ENCODE data around the gene GRIK4. TPM values are rescaled to one million over a fixed set of nuclear protein-coding genes. Genes with fewer than 3 reads are reported as not detected.

Gene GRIK4
- total RNA-seq, 1 experiment from 2014 or later = not detected

GRCh38 chr11:120938260-120938659 is 426.7 kb downstream of the GRIK4 start:
- Histone ChIP-seq H3K4me3 (ENCODE audit: low read length) (no peak overlapping the region), H3K4me1 (ENCODE audit: insufficient read depth, low read length) (no peaks in the 10 kb centered on the region), H3K27me3 (ENCODE audit: low read length) (peaks cover 75% of the 10 kb centered on the region), H4K20me1 (ENCODE audit: low read length) (no peaks in the 10 kb centered on the region), H3K9ac (ENCODE audit: low read length) (no peak overlapping the region), H3K79me2 (ENCODE audit: low read length) (no peaks in the 10 kb centered on the region), H3K9me2 (replicated peaks; ENCODE audit: low read length) (no peaks in the 10 kb centered on the region), H3F3A (ENCODE audit: low read length, unreplicated experiment) (no peaks in the 10 kb centered on the region), H3K36me3 (ENCODE audit: low read depth, low read length) (no peaks in the 10 kb centered on the region), H2AFZ (ENCODE audit: low read length) (no peak overlapping the region), H3K9me3 (ENCODE audit: low read length) (no peaks in the 10 kb centered on the region), H3K27ac (ENCODE audit: low read length) (no peak overlapping the region), H3K4me2 (ENCODE audit: low read length) (no peak overlapping the region)
- BruUV-seq (replicated peaks) = no TSS peak
- ChIA-PET CTCF (no interaction called here), POLR2A (ENCODE audit: unreplicated experiment) (no interaction called here)
- DNase-seq (no peak), ATAC-seq (no peak)
- TF ChIP-seq EZH2 (IDR thresholded peaks at IDR 0.05; ENCODE audit: low read length, unreplicated experiment) (no peak), CTCF (conservative IDR thresholded peaks at IDR 0.05; ENCODE audit: low read depth, low read length) (no peak), EZH2phosphoT487 (IDR thresholded peaks at IDR 0.05; ENCODE audit: borderline replicate concordance, low read length) (no peak)
- intact Hi-C loops (cut with micrococcal nuclease) = no loop called here

- no peak for TF ChIP-seq EZH2 (IDR thresholded peaks at IDR 0.05; ENCODE audit: low read length, unreplicated experiment)
- no peak for TF ChIP-seq EZH2phosphoT487 (IDR thresholded peaks at IDR 0.05; ENCODE audit: borderline replicate concordance, low read length)
- TF ChIP-seq CTCF (conservative IDR thresholded peaks at IDR 0.05; ENCODE audit: low read depth, low read length) = no peak
- no peak overlapping the region for H3K4me2 ChIP-seq (ENCODE audit: low read length)
- H3K9me3 ChIP-seq (ENCODE audit: low read length) = peaks cover 11% of the 10 kb centered on the region
- ATAC-seq (no peak), DNase-seq (no peak)
- H3K9ac ChIP-seq (ENCODE audit: low read length) = no peak overlapping the region
- H3K9me2 ChIP-seq (replicated peaks; ENCODE audit: low read length) = no peaks in the 10 kb centered on the region
- CTCF ChIA-PET = no interaction called here
- H3K4me1 ChIP-seq (ENCODE audit: insufficient read depth, low read length) = no peaks in the 10 kb centered on the region
- no peak overlapping the region for H3K27ac ChIP-seq (ENCODE audit: low read length)
- no peak overlapping the region for H2AFZ ChIP-seq (ENCODE audit: low read length)
- H3K4me3 ChIP-seq (ENCODE audit: low read length) = no peak overlapping the region
- H3K79me2 ChIP-seq (ENCODE audit: low read length) = no peaks in the 10 kb centered on the region
- no peaks in the 10 kb centered on the region for H3K36me3 ChIP-seq (ENCODE audit: low read depth, low read length)
- intact Hi-C loops (cut with micrococcal nuclease) = no loop called here
- H3F3A ChIP-seq (ENCODE audit: low read length, unreplicated experiment) = no peaks in the 10 kb centered on the region
- no peaks in the 10 kb centered on the region for H4K20me1 ChIP-seq (ENCODE audit: low read length)
- H3K27me3 ChIP-seq (ENCODE audit: low read length) = peaks cover 63% of the 10 kb centered on the region
- BruUV-seq (replicated peaks) = no TSS peak
- POLR2A ChIA-PET (ENCODE audit: unreplicated experiment) = no interaction called here
Measured at GRCh38 chr11:120940160-120940848, 428.8 kb downstream of the GRIK4 start.

- Histone ChIP-seq H3K9me3 (ENCODE audit: low read length) (peaks cover 11% of the 10 kb centered on the region), H3K27ac (ENCODE audit: low read length) (no peak overlapping the region), H3F3A (ENCODE audit: low read length, unreplicated experiment) (no peaks in the 10 kb centered on the region), H2AFZ (ENCODE audit: low read length) (no peak overlapping the region), H3K79me2 (ENCODE audit: low read length) (no peaks in the 10 kb centered on the region), H3K4me1 (ENCODE audit: insufficient read depth, low read length) (no peaks in the 10 kb centered on the region), H3K4me3 (ENCODE audit: low read length) (no peak overlapping the region), H4K20me1 (ENCODE audit: low read length) (no peaks in the 10 kb centered on the region), H3K4me2 (ENCODE audit: low read length) (no peak overlapping the region), H3K36me3 (ENCODE audit: low read depth, low read length) (no peaks in the 10 kb centered on the region), H3K9ac (ENCODE audit: low read length) (no peak overlapping the region), H3K27me3 (ENCODE audit: low read length) (peaks cover 58% of the 10 kb centered on the region), H3K9me2 (replicated peaks; ENCODE audit: low read length) (no peaks in the 10 kb centered on the region)
- BruUV-seq (replicated peaks) = no TSS peak
- no peak for DNase-seq
- intact Hi-C loops (cut with micrococcal nuclease) = no loop called here
- TF ChIP-seq EZH2 (IDR thresholded peaks at IDR 0.05; ENCODE audit: low read length, unreplicated experiment) (no peak), EZH2phosphoT487 (IDR thresholded peaks at IDR 0.05; ENCODE audit: borderline replicate concordance, low read length) (no peak), CTCF (conservative IDR thresholded peaks at IDR 0.05; ENCODE audit: low read depth, low read length) (no peak)
- ChIA-PET CTCF (no interaction called here), POLR2A (ENCODE audit: unreplicated experiment) (no interaction called here)
- no peak for ATAC-seq
Measured at GRCh38 chr11:120941000-120941399, 429.5 kb downstream of the GRIK4 start.

Measured in PC-3 (cell line).